GM18867 (cell line): ENCODE measurements around the gene GLYR1.

ENCODE experiments used
- ATAC-seq: cut with Tn5 transposase; IDR thresholded peaks from one replicate; pipeline ENCODE4 v1.9.1; 2021; ENCODE audit warnings: mild to moderate bottlenecking, moderate library complexity; ENCODE audit not compliant: unreplicated experiment

Gene GLYR1

GRCh38 chr16:4880006-4880580 lies 33.0 kb upstream of the GLYR1 start:
- no peak for ATAC-seq

DNA sequence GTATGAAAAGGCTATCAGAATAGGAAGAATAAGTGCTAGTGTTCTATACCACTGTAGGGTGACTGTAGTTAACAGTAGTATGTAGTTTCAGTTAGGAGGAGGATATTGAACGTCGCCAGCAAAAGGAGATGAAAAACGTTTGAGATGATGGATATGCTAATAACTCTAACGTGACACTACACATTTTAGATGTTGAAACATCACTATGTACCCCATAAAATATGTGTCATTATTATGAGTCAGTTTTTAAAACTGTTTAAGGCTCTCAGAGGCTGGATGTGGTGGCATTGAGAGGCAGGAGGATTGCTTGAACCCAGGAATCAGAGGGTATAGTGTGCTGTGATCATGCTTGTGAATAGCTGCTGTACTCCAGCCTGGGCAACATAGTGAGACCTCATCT lies 32.0 kb upstream of the GLYR1 start:
- ATAC-seq: no peak

GRCh38 chr16:4877380-4877685 lies 30.2 kb upstream of the GLYR1 start:
- no peak for ATAC-seq

DNA sequence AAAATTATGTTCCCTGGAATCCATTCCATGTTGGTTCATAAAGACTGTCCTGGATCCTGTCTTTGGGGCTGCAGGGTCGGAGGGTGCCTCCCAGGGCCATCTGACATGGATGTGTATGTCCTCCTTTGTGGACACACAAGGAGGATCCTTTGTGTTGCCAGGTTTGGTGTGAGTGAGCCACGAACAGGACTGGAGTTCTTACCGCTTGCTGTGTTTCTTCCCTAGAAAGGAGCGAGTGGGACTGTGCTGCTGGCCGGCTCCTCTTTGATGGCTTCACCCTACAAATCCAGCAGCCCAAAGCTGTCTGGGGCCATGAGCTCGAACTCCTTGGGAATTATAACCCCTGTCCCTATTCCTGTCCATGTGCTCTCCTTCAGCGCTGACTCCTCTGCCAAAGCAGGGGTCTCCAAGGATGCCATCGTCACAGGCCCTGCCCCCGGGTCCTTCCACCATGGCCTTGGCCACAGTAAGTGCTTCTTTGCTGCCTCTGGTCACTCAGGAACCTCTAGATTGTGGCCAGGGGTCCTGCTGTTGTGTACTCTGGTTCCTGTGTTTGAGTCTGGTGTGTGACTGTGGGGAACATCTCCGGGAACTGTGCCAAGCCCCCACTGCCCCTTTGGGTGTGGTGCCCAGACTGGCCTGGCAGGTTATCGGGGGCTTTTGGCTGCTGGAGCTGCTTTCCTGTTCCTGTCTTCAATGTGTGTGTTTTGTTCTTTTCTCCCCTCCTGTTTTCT lies 29.7 kb upstream of the GLYR1 start:
- ATAC-seq: no peak

DNA sequence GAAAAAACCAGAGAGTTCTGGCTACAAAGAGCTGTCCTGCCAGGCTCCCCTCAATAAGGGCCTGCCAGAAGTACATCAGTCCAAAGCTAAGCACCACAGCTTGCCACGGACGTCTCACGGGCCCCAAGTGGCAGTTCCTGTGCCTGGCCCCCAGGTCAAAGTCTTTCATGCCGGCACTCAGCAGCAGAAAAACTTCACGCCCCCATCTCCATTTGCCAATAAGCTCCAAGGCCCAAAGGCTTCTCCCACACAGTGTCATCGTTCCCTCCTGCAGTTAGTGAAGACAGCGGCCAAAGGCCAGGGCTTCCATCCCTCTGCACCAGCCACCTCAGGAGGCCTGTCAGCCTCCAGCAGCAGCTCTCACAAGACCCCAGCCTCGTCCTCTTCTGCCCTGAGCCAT lies 27.6 kb upstream of the GLYR1 start:
- ATAC-seq: no peak

DNA sequence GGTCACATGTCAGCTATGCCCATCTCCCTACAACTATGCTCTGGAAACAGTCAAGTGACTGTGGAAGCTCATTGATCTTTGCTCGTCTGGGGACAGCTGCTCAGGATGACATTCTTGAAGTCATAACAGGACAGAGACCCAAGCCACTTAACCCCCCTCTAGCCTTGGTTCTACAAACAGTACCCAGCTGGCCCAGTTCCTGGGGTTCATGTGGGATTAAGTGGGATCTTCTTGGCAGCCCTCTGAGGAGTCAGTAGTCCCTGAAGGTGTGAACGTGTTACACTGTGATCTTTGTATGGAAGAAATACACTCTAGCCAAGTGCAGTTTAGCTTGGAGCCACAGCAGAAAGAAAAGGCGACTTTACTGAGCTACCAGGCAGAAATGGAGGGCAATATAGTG lies 26.0 kb upstream of the GLYR1 start:
- ATAC-seq: no peak

- no peak for ATAC-seq
Measured at GRCh38 chr16:4871071-4871470, 24.0 kb upstream of the GLYR1 start.

GRCh38 chr16:4870138-4870671 lies 23.1 kb upstream of the GLYR1 start:
- ATAC-seq: no peak

DNA sequence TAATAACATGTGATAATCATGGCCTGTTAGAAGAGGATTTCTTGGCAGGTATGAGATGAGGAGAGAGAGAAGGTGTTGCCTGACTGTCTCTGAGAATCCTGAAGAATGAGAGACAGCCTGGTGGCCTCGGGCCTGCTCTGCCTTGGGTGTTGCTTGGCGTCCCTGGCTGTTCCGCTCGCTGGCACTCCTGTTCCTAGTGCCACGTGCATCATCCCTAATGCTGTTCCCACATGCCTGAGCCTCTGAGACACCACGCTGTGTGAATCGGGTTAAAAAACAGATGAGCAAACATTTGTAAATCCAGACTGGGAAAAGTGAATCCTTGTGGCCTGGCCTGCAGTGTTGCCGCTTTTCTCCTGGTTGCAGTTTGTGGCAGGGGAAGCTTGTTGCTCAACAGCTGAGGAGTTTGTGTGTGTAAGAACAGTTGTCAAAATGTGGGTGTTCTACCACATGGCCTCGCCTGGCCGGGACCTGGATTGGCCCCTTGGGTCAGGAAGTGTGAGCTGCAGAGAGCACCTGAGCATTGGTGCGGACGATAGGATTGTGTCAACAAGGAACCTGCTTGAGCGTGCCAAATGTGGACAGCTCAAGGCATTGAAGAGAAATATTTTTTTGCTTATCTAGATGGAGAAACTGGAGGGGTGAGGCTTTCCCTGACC lies 22.2 kb upstream of the GLYR1 start:
- ATAC-seq: no peak

DNA sequence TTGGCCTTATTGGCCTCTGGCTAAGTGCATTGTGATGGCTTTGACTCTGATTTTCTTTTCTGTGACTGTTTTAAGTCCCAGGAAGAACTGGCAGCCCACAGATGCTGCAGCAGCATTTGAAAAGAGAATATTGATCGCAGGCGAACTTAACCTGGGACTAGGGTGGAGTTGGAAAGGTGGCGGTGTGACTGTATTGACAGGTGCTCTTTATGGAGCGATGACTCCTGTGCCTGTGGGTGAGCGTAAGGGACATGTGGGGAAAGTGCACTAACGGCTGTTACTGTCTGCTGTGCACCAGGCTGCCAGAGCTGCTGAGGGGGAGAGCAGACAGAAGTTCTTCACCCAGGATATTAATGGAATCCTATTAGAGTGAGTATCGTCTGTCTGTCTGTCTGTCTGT lies 21.4 kb upstream of the GLYR1 start:
- ATAC-seq: no peak

DNA sequence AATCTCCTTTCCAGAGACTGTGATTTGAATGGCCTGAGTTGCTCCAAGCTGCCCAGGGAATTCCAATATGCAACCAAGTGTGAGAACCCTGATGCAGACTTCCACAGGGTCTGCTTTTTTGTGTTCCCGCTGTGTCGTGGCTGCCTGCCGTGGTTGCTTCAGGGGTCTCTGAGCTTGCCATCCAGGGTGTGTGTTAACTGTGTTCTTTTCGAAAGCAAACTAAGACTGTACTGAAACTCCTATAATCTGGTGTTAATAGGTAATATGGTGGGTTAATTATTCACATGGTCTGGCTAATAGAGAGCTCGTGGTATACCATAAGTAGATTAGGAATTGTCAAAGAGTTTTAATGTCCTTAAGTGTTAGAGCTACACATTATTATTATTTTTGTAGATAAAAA lies 20.9 kb upstream of the GLYR1 start:
- ATAC-seq: no peak

DNA sequence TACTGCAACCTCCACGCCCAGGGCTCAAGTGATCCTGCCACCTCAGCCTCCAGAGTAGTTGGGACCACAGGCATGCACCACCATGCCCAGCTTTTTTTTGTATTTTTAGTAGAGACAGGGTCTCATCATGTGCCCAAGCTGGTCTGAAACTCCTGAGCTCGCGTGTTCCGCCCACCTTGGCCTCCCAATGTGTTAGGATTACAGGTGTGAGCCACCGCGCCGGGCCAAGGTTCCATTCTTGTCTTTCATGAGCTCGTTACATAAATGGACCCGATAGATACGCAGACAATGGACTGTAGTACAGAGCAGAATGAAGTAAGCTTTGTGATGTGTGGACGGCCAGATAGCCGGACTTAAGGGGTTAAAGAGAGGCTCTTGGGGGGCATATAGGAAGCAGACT lies 19.5 kb upstream of the GLYR1 start:
- no peak for ATAC-seq

GRCh38 chr16:4865231-4865860 lies 18.3 kb upstream of the GLYR1 start:
- ATAC-seq: no peak

DNA sequence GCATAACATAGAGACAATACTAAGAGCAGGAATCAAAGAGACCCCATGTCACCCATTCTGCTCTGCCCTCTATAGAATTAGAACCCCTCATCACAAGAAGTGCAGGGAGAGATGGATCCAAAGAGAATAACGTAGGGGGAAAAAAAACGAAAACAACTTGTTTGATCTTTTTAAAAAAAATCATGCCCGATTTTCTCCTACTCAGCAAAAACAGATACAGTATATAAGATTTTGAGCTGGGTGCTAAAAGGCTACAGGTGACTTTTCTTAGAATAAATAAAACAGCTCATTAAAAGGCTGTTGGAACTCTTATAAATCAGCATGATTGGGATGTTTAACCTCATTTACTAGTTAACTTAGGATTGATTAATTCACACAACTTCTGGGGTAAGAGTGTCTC lies 17.6 kb upstream of the GLYR1 start:
- no peak for ATAC-seq

DNA sequence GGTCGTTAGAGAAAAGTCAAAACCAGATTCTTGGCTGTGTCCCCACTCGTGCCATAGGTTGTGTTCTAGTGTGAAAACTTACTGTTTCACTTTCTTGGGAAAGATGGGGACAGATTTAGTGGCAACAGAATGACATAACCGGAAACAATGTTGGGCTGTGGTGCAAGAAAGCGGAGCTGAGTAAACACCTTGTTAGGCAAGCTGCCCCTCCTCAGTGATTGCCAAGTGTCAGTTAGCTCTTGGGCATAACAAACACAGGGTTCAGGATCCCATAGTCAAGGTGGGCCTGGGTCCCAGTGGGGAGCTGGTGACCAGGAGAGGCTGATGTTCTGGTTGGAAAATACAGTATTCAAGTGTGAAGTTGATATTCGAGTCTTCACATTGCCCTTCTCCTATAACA lies 15.6 kb upstream of the GLYR1 start:
- ATAC-seq: no peak

GRCh38 chr16:4860727-4861342 lies 13.7 kb upstream of the GLYR1 start:
- no peak for ATAC-seq

- ATAC-seq: no peak
Measured at GRCh38 chr16:4859900-4860255, 12.8 kb upstream of the GLYR1 start.

DNA sequence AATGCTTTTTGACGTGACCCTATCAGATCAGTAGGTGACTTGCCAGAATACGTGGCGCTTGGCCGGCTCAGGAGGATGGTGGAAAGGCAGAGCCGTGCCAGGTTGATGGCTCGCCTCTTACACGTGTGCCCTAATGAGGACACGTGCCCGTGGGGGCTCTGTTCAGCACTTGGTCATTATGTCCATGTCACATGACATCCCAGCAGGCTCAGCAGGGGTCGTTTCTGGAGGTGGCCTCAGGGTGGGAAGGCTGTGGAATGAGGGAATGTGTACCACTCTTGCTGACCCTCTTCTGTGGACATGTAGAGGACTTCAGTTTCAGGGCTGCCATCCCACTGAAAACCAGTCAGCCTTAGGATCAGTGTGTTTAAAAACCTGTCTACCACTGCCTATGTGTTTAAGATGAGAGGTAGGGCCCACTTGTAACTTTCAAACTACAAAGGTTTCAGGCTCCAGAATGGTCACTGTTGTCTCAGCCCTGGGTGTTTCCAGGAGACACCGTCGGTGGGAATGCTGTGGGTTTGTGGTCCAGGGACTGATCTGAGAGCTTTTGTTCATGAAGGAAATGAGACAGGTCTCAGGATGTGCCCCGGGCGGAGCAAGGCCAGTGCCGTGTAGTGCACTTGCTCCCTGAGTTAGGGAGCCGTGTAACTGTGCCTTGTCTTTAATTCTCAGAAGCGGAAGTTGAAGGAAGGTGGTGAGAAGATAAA lies 12.3 kb upstream of the GLYR1 start:
- ATAC-seq: no peak

- no peak for ATAC-seq
Measured at GRCh38 chr16:4855804-4856203, 8.7 kb upstream of the GLYR1 start.

DNA sequence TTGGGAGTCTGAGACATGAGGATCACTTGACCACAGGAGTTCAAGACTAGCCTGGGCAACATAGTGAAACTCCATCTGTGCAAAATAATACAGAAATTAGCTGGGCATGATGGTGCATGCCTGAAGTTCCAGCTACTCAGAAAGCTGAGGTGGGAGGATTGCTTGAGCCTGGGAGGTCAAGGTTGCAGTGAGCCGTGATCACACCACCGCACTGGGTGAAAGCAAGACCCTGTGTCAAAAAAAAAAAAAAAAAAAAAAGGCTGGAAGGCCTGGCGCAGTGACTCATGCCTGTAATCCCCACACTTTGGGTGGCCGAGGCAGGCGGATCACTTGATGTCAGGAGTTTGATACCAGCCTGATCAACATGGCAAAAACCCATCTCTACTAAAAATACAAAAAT lies 8.3 kb upstream of the GLYR1 start:
- no peak for ATAC-seq
